ENCODE measurements around the gene GPC1.
A peak's percentile ranks its signal among the peaks of the same experiment; 100 is the strongest.
"Not testable (repeated sequence)": the region's sequence is repeated elsewhere in the genome, so short reads cannot be mapped to it uniquely, and the experiment has no call there.

Gene GPC1

GRCh38 chr2:240494194-240494793 lies 58.8 kb downstream of the GPC1 start:
- DNase-seq, result no peak

GRCh38 chr2:240494942-240495341 lies 59.5 kb downstream of the GPC1 start:
- DNase-seq, result peak in 4 of 58 donors; percentile 5 to 26 (median 22)

GRCh38 chr2:240497082-240497481 lies 61.6 kb downstream of the GPC1 start:
- not testable (repeated sequence) for DNase-seq

- DNase-seq, result no peak
These were observed 62.9 kb downstream of the GPC1 start for GRCh38 chr2:240498171-240498957.

GRCh38 chr2:240498958-240499260 lies 63.4 kb downstream of the GPC1 start:
- no peak for DNase-seq

GRCh38 chr2:240499309-240500301 lies 64.1 kb downstream of the GPC1 start:
- no peak for DNase-seq

GRCh38 chr2:240500561-240501423 lies 65.3 kb downstream of the GPC1 start:
- DNase-seq, result no peak

GRCh38 chr2:240501531-240501991 lies 66.1 kb downstream of the GPC1 start:
- DNase-seq, result no peak

- no peak for DNase-seq
These were observed 66.6 kb downstream of the GPC1 start for GRCh38 chr2:240502059-240502429.

GRCh38 chr2:240502430-240503121 lies 67.1 kb downstream of the GPC1 start:
- DNase-seq, result no peak

GRCh38 chr2:240503375-240503774 lies 67.9 kb downstream of the GPC1 start:
- no peak for DNase-seq

- DNase-seq, result no peak
These were observed 68.4 kb downstream of the GPC1 start for GRCh38 chr2:240503848-240504247.

- DNase-seq, result no peak
These were observed 70.4 kb downstream of the GPC1 start for GRCh38 chr2:240505910-240506309.

- no peak for DNase-seq
These were observed 71.1 kb downstream of the GPC1 start for GRCh38 chr2:240506406-240507059.

- DNase-seq, result no peak
These were observed 71.8 kb downstream of the GPC1 start for GRCh38 chr2:240507060-240507777.

- no peak for DNase-seq
These were observed 72.4 kb downstream of the GPC1 start for GRCh38 chr2:240507778-240508251.

- DNase-seq, result no peak
These were observed 73.5 kb downstream of the GPC1 start for GRCh38 chr2:240508832-240509545.
